Measurements from ENCODE around the gene NFIC. TPM values are rescaled to one million over a fixed set of nuclear protein-coding genes. Genes with fewer than 3 reads are reported as not detected.
A peak's percentile ranks its signal among the peaks of the same experiment; 100 is the strongest.
"Not testable (repeated sequence)": the region's sequence is repeated elsewhere in the genome, so short reads cannot be mapped to it uniquely, and the experiment has no call there.

Gene NFIC
- polyA plus RNA-seq, 4 donors, result 20.9 to 25.5 (median 25.1) TPM

DNA sequence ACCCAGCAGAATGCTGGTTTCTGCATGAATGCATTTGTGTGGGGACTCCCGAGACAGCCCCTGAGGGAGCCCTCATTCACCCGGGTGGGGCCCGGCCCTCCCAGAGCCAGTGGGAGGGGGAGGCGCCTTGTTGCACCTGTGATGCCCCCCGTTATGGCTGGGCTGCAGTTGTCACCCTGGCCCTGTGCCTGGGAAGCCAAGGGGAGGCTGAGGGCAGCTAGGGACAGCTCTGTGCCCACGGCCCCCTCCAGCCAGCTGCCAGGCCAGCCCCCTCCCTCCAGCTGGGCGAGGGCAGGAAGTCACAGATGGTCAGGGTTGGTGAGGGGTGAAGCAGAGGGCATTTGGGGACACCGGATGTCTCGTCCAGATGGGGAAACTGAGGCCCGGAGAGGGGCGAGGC, 26.1 kb downstream of the NFIC start:
- no peak for DNase-seq (ENCODE audit: low read depth in 4 of 4, low spot score in 3 of 4)

DNA sequence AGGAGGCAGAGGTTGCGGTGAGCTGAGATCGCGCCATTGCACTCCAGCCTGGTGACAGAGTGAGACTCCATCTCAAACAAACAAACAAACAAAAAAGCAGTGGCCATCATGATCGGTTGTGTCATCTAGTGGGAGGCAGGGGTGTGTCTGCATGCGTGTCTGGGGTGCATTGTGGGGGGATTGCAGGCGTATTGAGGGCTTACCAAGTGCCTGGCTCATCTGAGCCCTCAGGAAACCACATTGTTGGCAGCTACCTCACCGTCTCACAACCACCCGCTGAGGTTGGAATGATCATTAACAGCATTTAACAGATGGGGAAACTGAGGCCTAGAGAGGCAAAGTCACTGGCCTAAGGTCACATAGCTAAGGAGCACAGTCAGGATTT, 30.5 kb downstream of the NFIC start:
- DNase-seq (ENCODE audit: low read depth in 4 of 4, low spot score in 3 of 4), result no peak

DNA sequence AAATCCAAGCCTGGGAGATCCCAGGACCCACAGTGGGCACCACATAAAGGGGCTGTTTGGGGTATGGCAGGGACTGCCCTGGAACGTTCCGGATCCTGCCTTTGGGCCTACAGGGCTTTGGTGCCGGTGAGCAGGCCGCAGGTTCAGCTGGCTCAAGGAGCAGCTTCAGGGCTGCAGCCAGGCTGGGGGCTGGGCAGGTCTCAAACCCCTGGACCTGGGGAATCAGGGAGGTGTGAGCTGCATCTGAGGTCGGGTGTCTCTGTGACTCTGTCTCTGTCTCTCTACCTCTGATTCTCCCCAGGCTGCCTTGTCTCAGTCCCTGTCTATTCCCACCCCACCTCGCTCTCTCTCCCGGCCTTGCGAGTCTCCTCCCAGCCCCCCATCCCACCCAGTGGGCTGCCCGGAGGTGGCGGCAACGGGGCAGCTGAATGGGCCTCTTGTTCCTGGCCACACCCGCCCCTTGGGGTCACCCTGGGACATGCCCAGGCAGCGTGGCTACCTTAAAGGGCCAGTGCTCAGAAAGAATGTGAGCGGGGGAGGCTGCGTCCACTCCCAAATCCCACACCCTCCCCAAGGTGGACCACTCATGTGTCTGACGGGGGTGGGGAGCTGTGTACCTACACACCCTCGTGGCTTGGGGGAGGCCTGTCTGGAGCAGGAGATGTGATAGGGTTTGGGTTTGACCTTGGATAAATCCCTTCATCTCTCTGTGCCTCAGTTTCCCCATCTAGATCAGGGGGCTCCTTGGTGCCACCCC, 31.1 kb downstream of the NFIC start:
- no peak for DNase-seq (ENCODE audit: low read depth in 4 of 4, low spot score in 3 of 4)

DNA sequence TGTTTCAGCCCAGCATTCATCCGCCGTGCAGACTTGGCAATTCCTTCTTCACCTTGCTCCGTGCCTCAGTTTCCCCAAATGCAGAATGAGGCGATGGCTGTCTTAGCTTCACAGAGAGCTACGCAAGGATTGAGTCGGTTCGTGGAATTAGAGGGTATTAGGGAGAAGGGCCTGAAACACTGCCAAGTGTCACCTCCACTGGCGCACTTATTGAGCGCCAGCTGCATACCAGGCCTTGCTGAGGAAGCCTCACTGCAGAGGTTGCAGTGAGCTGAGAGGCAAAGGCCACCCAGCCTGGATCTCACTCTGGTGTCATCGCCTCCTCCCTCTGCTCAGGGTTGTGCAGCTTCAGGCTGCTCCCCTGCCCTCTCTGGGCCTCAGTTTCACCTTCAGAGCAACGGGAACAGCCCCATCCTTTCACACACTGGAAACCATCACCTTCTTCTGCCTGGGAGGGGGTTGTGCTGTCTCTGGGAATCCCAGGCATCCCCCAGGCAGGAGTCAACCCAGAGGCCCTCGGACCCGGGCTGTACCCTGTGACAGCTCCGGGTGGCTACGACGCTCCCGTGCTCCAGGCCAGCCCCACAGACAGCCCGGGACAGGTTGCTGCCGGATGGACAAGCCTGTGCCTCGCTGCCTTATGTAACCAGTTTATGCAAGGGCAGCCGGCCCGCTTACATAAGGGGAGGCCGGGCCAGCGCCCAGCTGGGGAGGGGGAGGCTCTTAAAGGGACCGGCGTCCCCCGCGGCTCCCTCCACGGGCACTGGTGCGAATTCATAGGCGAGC, 31.9 kb downstream of the NFIC start:
- peak in 1 of 4 donors; percentile 13 for DNase-seq (ENCODE audit: low read depth in 4 of 4, low spot score in 3 of 4)

DNA sequence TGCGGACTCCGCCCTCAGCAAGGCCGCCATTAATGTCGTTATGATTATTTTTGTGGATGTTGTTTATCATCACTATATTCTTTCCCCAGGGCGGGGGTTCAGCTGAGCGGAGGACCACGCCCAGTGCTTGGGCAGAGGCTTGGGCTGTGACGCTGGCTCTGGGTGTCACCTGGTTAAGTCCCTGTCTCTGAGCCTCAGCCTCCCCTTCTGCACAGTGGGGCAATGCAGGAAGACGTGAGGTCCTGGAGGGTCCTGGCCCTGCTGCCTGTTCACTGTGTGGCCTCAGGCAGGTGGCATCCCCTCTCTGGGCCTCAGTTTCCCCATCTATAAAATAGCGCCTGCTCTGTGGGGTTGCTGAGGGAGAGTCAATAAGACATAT, 32.5 kb downstream of the NFIC start:
- no peak for DNase-seq (ENCODE audit: low read depth in 4 of 4, low spot score in 3 of 4)

DNA sequence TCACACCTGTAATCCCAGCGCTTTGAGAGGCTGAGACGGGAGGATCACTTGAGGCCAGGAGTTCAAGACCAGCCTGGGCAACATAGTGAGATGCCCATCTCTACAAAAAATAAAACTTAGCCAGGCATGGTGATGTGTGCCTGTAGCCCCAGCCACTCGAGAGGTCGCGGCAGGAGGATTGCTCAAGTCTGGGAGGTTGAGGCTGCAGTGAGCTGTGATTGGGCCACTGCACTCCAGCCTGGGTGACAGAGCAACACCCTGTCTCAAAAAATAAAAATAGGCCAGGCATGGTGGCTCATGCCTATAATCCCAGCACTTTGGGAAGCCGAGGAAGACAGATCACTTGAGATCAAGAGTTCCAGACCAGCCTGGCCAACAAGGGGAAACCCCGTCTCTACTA, 32.9 kb downstream of the NFIC start:
- not testable (repeated sequence) for DNase-seq (ENCODE audit: low read depth in 4 of 4, low spot score in 3 of 4)

DNA sequence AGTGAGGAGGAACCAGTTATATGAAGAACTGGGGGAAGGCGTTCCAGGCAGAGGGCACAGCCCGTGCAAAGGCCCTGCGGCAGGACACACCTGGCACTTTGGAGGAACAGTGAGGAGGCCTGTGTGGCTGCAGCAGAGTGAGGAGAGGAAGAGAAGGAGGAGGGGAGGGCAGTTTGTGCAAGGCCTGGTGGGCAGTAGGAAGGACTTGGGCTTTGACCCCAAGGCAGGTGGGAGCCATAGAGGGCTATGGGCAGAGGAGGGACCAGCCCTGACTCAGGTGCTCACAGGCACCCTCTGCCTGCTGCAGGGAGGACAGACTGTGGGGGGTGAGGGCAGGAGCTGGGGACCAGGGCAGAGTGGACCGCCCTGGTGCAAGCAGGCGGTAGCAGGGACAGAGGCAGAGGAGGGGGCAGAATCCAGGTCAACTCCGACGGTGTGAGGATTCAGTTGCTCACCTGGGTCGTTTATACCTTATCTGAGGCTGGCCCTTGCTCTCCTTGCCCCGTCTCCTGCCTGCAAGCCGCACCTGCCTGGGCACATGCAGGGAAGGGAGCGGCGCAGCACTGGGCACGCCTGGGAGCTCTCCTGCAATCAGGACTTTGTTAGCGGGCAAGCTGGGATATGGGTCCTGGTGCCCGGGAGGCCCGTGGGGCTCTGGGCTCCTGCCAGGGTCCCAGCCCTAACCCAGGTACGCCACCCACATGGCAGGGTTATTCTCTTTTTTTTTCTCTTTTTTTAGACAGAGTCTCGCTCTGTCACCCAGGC, 34.8 kb downstream of the NFIC start:
- no peak for DNase-seq (ENCODE audit: low read depth in 4 of 4, low spot score in 3 of 4)

DNA sequence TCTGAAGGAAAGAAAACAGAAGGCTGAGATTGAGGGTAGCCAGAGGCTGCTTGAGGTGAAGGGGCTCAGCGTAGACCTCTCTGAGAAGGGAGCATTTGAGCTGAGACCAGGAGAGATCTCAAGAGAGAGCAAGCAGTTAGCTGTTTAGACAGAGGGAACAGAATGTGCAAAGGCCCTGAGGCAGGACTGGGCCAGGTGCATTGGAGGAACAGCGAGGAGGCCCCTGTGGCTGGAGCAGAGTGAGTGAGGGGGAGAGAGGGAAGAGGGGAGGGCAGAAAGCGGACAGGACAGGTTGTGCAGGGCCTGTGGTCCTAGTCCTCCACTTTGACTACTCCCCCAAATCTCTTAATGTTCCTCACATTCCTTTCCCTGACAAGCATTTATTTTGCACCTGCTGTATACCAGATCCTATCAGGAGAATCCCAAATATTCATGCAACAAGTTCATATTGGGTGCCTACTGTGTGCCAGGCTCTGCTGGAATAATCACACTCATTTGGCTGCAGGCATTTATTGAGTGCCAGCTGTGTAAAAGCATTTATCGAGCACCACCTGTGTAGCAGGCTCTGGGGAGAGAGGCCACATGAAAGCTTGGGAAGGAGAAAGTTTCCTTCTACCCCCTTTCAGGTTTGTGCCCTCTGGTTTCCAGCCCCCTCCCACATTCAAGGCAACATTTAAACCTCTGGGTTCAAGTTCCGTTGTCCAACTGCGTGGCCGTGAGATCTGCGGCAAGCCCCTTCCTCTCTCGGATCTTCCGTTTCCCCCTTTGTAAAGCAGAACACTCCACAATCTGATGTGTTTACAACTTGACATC, 36.5 kb downstream of the NFIC start:
- no peak for DNase-seq (ENCODE audit: low read depth in 4 of 4, low spot score in 3 of 4)

DNA sequence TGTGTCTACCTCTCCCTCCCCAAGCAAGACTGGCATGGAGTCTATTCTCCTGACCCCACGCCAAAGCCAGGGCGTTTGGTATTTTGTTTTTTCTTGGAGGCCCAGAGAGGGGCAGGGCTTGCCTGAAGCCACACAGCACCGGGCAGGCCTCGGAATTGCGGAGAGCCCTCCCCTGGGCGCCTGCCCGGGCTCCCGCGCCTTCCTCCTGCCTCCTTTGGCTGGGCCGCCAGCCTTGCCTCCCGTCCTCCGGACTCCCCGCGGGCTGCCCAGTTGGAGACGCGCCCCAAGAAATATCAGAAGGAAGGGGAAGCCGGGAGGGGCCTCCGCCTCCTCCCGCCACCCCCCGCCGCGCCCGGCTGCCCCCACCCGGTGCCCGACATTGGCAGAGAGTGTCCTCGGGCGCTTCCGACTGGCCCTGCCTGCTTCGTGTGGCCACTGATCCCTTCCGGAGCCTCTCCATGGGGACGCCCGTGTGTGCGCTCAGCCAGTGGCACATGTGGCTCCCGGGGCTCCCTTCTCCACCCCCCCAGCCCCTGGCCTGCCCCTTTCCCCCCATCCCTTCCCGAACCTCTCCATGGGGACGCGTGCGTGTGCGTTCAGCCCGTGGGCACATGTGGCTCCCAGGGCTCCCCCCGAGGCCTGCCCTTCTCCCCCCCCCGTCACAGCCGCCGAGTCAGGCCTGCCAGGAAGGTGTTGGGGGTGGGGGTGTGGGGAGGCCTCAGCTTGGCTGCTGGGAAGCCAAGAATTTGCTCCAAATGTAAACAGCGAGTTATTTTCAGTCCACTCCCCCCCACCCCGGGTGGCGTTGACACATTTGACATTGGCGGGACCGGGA, 37.3 kb downstream of the NFIC start:
- peak in 1 of 4 donors; percentile 37 for DNase-seq (ENCODE audit: low read depth in 4 of 4, low spot score in 3 of 4)

DNA sequence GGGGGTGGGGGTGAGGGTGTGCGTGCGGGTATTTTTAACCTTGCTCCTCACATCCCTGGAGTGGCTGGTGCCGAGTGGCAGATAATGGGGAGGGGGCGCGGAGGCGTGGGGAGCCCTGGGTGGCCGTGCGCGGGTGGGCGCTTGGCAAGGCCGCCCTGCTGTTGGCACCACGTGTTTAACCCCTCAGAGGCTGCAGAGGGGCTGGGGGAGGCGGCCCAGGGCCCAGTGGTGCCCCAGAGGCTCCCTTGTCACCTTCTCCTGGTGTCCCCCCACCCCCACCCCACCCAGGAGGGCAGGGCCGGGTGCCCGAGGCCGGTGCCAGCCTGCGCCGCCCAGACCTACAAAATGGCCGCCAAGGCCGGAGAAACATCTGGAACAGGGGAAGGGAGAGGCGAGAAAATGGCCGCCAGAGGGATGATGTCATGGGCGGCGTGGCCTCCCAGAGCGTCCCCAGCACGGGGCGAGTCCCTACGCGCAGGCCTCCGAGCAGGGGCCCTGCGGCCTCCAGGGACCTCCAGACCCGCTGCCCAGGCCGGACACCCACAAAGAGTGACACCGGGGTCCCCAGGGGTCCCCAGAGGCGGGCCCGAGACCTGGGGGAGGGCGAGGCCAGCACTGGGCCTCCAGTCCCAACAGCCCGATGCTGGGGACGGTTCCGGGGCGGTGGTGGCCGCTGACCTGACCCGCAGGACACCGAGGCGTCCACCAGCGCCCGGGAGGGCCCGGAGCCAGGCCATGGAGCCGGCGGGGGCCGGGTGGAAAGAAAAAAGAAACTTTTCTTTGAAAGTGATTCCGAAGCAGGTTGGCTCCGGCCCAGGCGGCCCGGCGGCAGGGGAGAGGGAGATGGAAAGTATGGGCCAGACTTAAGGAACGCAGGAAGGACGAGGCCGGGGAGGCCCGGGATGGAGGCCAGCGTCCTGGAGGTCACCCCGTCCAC, 38.2 kb downstream of the NFIC start:
- peak in 1 of 4 donors; percentile 45 for DNase-seq (ENCODE audit: low read depth in 4 of 4, low spot score in 3 of 4)

DNA sequence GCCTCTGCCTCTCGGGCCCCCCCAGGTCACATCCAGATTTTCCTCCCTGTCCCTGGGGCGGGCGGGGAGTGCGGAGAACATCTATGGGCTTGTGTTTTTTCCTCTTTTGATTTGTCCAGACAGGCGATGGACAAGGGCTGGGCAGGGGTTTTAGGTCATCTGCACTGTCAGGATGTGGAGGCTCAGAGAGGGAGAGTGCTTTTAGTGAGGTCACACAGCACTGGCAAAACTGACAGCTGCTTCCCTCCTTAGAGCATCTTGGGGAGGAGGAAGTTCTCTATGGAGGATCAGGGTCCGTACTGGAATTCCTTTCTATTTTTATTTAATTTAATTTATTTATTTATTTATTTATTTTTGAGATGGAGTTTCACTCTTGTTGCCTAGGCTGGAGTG, 38.9 kb downstream of the NFIC start:
- no peak for DNase-seq (ENCODE audit: low read depth in 4 of 4, low spot score in 3 of 4)

DNA sequence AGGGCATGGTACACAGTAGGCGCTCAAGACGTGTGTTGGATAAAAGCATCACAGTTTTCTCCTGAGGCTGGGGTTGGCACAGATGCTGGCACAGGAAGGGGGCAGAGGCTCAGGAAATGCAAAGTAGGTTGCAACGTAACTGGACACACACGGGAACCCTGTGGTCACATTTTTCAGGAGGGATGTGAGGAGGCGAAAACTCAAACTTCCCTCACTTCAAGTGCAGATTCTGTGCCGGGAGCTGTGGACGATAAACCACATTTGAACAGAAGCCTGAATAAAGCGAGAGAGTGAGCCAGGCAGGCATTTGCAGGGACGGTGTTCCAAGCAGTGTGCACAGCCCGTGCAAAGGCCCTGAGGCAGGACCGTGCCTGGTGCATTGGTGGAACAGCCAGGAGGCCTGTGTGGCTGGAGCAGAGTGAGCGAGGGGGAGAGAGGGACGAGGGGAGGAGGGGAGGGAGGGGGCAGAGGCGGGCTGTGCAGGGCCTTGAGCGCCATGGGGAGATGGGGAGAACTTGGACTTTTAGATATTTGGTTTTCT, 40.3 kb downstream of the NFIC start:
- no peak for DNase-seq (ENCODE audit: low read depth in 4 of 4, low spot score in 3 of 4)

DNA sequence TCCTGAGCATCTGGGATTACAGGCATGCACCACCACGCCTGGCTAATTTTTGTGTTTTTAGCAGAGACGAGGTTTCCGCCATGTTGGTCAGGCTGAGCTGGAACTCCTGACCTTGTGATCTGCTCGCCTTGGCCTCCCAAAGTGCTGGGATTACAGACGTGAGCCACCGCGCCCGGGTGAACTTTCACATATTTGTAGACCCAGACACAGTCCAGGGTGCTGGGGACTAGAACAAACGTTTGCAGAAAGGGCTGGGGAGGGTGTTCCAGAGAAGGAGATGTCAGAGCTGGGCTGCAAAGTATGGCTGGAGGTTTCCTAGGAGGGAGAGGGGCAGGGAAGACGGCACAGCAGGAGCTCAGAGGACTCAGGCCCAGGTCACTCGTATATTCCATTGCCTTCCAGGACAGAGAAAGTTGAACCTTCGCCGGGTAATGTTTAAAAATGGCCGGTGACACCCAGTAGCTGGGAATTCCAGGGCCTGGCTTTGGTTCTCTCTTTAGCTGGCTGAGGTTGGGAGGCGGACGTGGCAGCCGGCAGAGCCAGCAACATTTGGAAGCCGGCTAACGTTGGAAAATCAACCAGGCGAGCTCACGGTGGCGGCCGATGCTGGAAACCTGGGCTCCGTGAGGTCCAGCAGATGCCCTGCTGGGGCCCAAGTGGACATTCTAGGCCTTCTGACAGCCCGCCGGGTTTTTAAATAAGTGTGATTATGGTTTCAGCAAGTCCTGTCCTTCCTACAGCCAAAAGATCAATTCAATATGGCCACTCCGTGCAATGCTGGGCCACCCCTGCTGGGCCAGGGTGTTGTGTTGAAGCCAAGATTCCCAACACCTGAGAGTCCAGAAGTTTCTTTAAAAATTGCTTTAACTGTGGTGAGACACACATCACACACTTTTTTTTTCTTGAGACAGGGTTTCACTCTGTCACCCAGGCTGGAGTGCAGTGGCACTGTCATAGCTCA, 41.5 kb downstream of the NFIC start:
- peak in 1 of 4 donors; percentile 15 for DNase-seq (ENCODE audit: low read depth in 4 of 4, low spot score in 3 of 4)

DNA sequence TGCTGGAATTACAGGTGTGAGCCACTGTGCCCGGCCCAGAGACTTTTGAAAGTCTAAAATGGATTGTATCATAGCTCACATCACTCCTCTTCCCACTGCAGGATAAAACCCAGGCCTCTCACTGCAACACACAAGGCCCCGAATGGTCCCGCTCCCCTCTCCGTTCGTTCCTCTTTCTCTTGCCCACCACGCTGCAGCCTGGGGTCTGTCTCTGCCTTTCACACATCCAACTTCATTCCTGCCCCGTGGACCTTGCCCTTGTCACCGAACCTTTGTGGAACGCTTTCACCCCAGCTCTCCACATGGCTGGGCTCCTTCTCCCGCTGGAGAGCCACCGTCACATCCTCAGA, 42.6 kb downstream of the NFIC start:
- no peak for DNase-seq (ENCODE audit: low read depth in 4 of 4, low spot score in 3 of 4)

GRCh38 chr19:3409346-3410064, 43.1 kb downstream of the NFIC start:
- no peak for DNase-seq (ENCODE audit: low read depth in 4 of 4, low spot score in 3 of 4)

DNA sequence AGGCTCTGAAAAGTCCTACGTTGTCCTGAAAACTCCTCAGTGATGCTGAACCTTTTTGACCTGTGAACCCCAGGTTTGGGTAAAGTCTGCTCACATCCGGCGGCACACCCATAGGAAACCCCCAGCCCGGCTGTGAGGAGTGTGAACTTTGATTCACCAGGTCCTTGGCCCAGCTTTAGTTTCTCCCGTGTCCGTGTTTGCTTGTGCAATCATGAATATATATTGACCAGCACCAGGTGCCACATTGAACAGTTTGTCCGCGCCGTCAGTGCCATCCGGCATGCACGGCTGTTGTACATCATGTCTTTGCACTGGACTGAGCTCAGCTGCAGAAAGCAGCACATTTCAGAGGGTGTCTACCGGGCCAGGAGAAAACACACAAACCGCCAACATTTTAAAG, 45.3 kb downstream of the NFIC start:
- no peak for DNase-seq (ENCODE audit: low read depth in 4 of 4, low spot score in 3 of 4)

DNA sequence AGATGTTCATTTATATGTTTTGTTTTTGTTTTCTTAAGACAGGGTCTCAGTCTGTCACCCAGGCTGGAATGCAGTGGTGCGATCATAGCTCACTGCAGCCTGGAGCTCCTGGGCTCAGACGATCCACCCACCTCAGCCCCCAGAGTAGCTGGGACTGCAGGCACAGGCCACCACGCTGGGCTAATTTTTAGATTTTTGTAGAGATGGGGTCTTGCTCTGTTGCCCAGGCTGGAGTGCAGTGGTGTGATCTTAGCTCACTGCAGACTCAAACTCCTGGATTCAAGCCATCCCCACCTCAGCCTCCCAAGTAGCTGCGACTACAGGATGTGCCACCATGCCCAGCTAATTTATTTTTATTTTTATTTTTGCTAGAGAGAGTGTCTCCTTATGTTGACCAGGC, 45.7 kb downstream of the NFIC start:
- no peak for DNase-seq (ENCODE audit: low read depth in 4 of 4, low spot score in 3 of 4)
